HCT116 (cell line): Measurements from ENCODE around the gene TXNL1. TPM values are rescaled to one million over a fixed set of nuclear protein-coding genes. Genes with fewer than 3 reads are reported as not detected.

Experiments
- ATAC-seq: fragments of 200-7000 bp; cut with Tn5 transposase; 2 replicates; pipeline ENCODE4 v1.9.1; 2020; ENCODE audit warnings: mild to moderate bottlenecking, moderate library complexity
- BruUV-seq: library from RNA; stranded (reverse); fragments of 400-500 nt; replicated peaks from 2 replicates; lab custom pipeline; 2021; lab: Mats Ljungman, UMichigan
- CTCF ChIA-PET: fragments of 300-600 bp; sonication (Branson Sonifier 250); formaldehyde crosslinking; loops from one replicate; lab custom pipeline; 2021; ENCODE audit warnings: antibody characterized with exemption; lab: Charles Lee
- POLR2A ChIA-PET: fragments of 300-600, 350-600 bp; sonication (Branson Sonifier 250); formaldehyde crosslinking; loops from one replicate; lab custom pipeline; 2021; ENCODE audit warnings: antibody characterized with exemption; lab: Charles Lee
- RAD21 ChIA-PET, 2 experiments: fragments of 300-600 bp; sonication (Branson Sonifier 250); formaldehyde crosslinking; loops; one replicate each; lab custom pipeline; 2023; ENCODE audit warnings: low total read pairs in 2 of 2; ENCODE audit not compliant: uncharacterized antibody in 2 of 2, unreplicated experiment in 2 of 2, low non-redundant PET in 1 of 2; lab: Charles Lee
- DNase-seq: peaks from one replicate; pipeline ENCODE4 v3.0.0-alpha.2; 2010; ENCODE audit warnings: low read depth, low spot score
- H2AFZ ChIP-seq: fragments of 200-600 bp; shearing (Covaris generic), sonication (generic); 2 replicates; pipeline ENCODE4 v1.6.1; 2017; ENCODE audit warnings: low read depth, mixed run types, mixed read lengths, antibody characterized with exemption, low read length; ENCODE audit not compliant: poor library complexity, severe bottlenecking
- H3K27ac ChIP-seq: 2 replicates; pipeline ENCODE4 v1.5.1; 2012; ENCODE audit warnings: low read depth, low read length
- H3K27me3 ChIP-seq: fragments of 200-600 bp; sonication (generic); 2 replicates; pipeline ENCODE4 v1.6.1; 2016; ENCODE audit warnings: mixed run types, low read length, mixed read lengths; ENCODE audit not compliant: insufficient read depth
- H3K36me3 ChIP-seq, 2 experiments: fragments of 200-500 bp in 1 of 2; fragments of 200-600 bp in 1 of 2; sonication (Bioruptor generic) in 1 of 2; sonication (generic) in 1 of 2; 2 replicates each; pipeline versions ENCODE4 v1.5.1 to v1.6.1; 2014 to 2016; ENCODE audit warnings: low read length in 2 of 2, inconsistent platforms in 1 of 2, mixed read lengths in 1 of 2, mixed run types in 1 of 2; ENCODE audit not compliant: insufficient read depth in 2 of 2, control insufficient read depth in 1 of 2
- H3K4me1 ChIP-seq, 2 experiments: fragments of 200-600 bp in 1 of 2; sonication (generic) in 1 of 2; 2 replicates each; pipeline versions ENCODE4 v1.5.1 to v1.6.1; 2012 to 2017; ENCODE audit warnings: low read length in 2 of 2, inconsistent platforms in 1 of 2, mild to moderate bottlenecking in 1 of 2, mixed read lengths in 1 of 2, mixed run types in 1 of 2, moderate library complexity in 1 of 2; ENCODE audit not compliant: insufficient read depth in 2 of 2, control insufficient read depth in 1 of 2
- H3K4me2 ChIP-seq: fragments of 200-600 bp; sonication (generic); 2 replicates; pipeline ENCODE4 v1.6.1; 2017; ENCODE audit warnings: mixed run types, low read length, mixed read lengths
- H3K4me3 ChIP-seq, 2 experiments: fragments of 200-600 bp in 1 of 2; sonication (generic) in 1 of 2; replicated peaks in 1 of 2; 2 replicates each; pipeline ENCODE4 v1.5.1; 2011 to 2016; ENCODE audit warnings: low read length in 2 of 2, control low read depth in 1 of 2, low read depth in 1 of 2, mild to moderate bottlenecking in 1 of 2, mixed read lengths in 1 of 2, mixed run types in 1 of 2
- H3K79me2 ChIP-seq: fragments of 200-600 bp; sonication (generic); 2 replicates; pipeline ENCODE4 v1.6.1; 2017; ENCODE audit warnings: mild to moderate bottlenecking, mixed run types, low read length, moderate library complexity, mixed read lengths; ENCODE audit not compliant: insufficient read depth
- H3K9ac ChIP-seq: fragments of 200-600 bp; sonication (generic); 2 replicates; pipeline ENCODE4 v1.6.1; 2016; ENCODE audit warnings: low read length, mixed read lengths
- H3K9me2 ChIP-seq: fragments of 200-600 bp; sonication (generic), shearing (Covaris generic); 2 replicates; pipeline ENCODE4 v1.6.1; 2017; ENCODE audit warnings: mixed run types, mild to moderate bottlenecking, moderate library complexity; ENCODE audit not compliant: insufficient read depth
- H3K9me3 ChIP-seq, 2 experiments: fragments of 200-500 bp in 1 of 2; fragments of 200-600 bp in 1 of 2; sonication (Bioruptor generic) in 1 of 2; sonication (generic) in 1 of 2; 2 replicates each; pipeline ENCODE4 v1.6.1; 2014 to 2017; ENCODE audit warnings: low read length in 2 of 2, mixed read lengths in 2 of 2, inconsistent platforms in 1 of 2, low read depth in 1 of 2, mild to moderate bottlenecking in 1 of 2, mixed run types in 1 of 2, moderate library complexity in 1 of 2; ENCODE audit not compliant: control insufficient read depth in 1 of 2, insufficient read depth in 1 of 2
- H4K20me1 ChIP-seq: fragments of 200-600 bp; sonication (generic), shearing (Covaris generic); 2 replicates; pipeline ENCODE4 v1.6.1; 2017; ENCODE audit warnings: mixed run types, mild to moderate bottlenecking, moderate library complexity; ENCODE audit not compliant: insufficient read depth
- CBX3 ChIP-seq: IDR thresholded peaks from 2 replicates; pipeline ENCODE4 v1.6.1; 2012; ENCODE audit warnings: low read depth
- CTCF ChIP-seq, 3 experiments: fragments of 200-600 bp in 1 of 3; sonication (generic) in 1 of 3; IDR thresholded peaks in 2 of 3; conservative IDR thresholded peaks in 1 of 3; 2 replicates each; pipeline ENCODE4 v1.5.1; 2012 to 2017; ENCODE audit warnings: low read depth in 2 of 3, low read length in 2 of 3, antibody characterized with exemption in 1 of 3, borderline replicate concordance in 1 of 3, control low read depth in 1 of 3, mild to moderate bottlenecking in 1 of 3, mixed read lengths in 1 of 3, mixed run types in 1 of 3, moderate library complexity in 1 of 3; ENCODE audit not compliant: insufficient read depth in 1 of 3
- EZH2 ChIP-seq: fragments of 200-600 bp; sonication (generic); IDR thresholded peaks from 2 replicates; pipeline ENCODE4 v1.6.1; 2017; ENCODE audit warnings: antibody characterized with exemption, mixed run types
- EZH2phosphoT487 ChIP-seq: fragments of 200-600 bp; IDR thresholded peaks from 2 replicates; pipeline ENCODE4 v1.6.1; 2018; ENCODE audit warnings: antibody characterized with exemption, borderline replicate concordance
- FOSL1 ChIP-seq: IDR thresholded peaks from 2 replicates; pipeline ENCODE4 v1.6.1; 2012; ENCODE audit warnings: low read depth
- JUND ChIP-seq: IDR thresholded peaks from 2 replicates; pipeline ENCODE4 v1.6.1; 2012
- POLR2A ChIP-seq: IDR thresholded peaks from 2 replicates; pipeline ENCODE4 v1.7.0; 2011; ENCODE audit warnings: borderline replicate concordance; ENCODE audit not compliant: insufficient read depth, insufficient read length; ENCODE audit errors: extremely low read depth
- RAD21 ChIP-seq: IDR thresholded peaks from 2 replicates; pipeline ENCODE4 v1.6.1; 2012; ENCODE audit warnings: low read depth, mild to moderate bottlenecking
- SIN3A ChIP-seq: IDR thresholded peaks from 2 replicates; pipeline ENCODE4 v1.6.1; 2012; ENCODE audit warnings: low read depth
- SP1 ChIP-seq: IDR thresholded peaks from 2 replicates; pipeline ENCODE4 v1.6.1; 2012; ENCODE audit warnings: low read depth
- SRF ChIP-seq: IDR thresholded peaks from 2 replicates; pipeline ENCODE4 v1.6.1; 2012; ENCODE audit warnings: low read depth
- TCF7L2 ChIP-seq: IDR thresholded peaks from 2 replicates; pipeline ENCODE4 v1.7.0; 2011; ENCODE audit warnings: borderline replicate concordance, inconsistent platforms; ENCODE audit not compliant: insufficient read depth, insufficient read length; ENCODE audit errors: extremely low read depth
- YY1 ChIP-seq: IDR thresholded peaks from 2 replicates; pipeline ENCODE4 v1.6.1; 2011; ENCODE audit warnings: low read length, low read depth, moderate library complexity, mild to moderate bottlenecking; ENCODE audit not compliant: insufficient replicate concordance; ENCODE audit errors: extremely low read depth
- ZNF274 ChIP-seq: fragments of 200-500 bp; sonication (Bioruptor generic); IDR thresholded peaks from 2 replicates; pipeline ENCODE4 v1.6.1; 2014; ENCODE audit warnings: mild to moderate bottlenecking, low read depth, low read length, inconsistent platforms
- intact Hi-C: fragments of 100-400 bp; cut with micrococcal nuclease; formaldehyde crosslinking; loops from 2 replicates; pipeline ENCODE4 v1.10.0; 2022
- total RNA-seq: library from RNA; stranded (reverse); gene quantifications from one replicate; pipeline ENCODE4 v1.2.1, GENCODE V29; 2021; ENCODE audit not compliant: unreplicated experiment
- TF ChIP-seq, protein P1 (sequence below): IDR thresholded peaks from 2 replicates; pipeline ENCODE4 v1.6.1; 2011; ENCODE audit warnings: mild to moderate bottlenecking, low read length, moderate library complexity; ENCODE audit not compliant: insufficient replicate concordance; ENCODE audit errors: extremely low read depth
- TF ChIP-seq, protein P2 (sequence below): IDR thresholded peaks from 2 replicates; pipeline ENCODE4 v1.6.1; 2012

TXNL1 gene
- total RNA-seq, 1 experiment from 2014 or later = 86.5 TPM

GRCh38 chr18:56580026-56580425 is 58.4 kb downstream of the TXNL1 start:
- ChIA-PET CTCF (no interaction called here), RAD21 (no interaction called here), POLR2A (no interaction called here)
- Histone ChIP-seq H4K20me1 (no peaks in the 10 kb centered on the region), H3K4me1 (no peaks in the 10 kb centered on the region), H3K27ac (no peak overlapping the region), H3K79me2 (no peaks in the 10 kb centered on the region), H3K4me2 (no peak overlapping the region), H3K4me3 (no peak overlapping the region), H3K27me3 (no peaks in the 10 kb centered on the region), H3K9me2 (no peaks in the 10 kb centered on the region), H3K9ac (no peak overlapping the region), H3K9me3 (no peaks in the 10 kb centered on the region), H3K36me3 (no peaks in the 10 kb centered on the region), H2AFZ (no peak overlapping the region)
- intact Hi-C loops = no loop called here
- ATAC-seq (no peak), DNase-seq (no peak)
- no TSS peak for BruUV-seq
- no peak for TF ChIP-seq SP1
- TF ChIP-seq YY1 = no peak
- no peak for TF ChIP-seq ZNF274
- no peak for TF ChIP-seq SRF

- Histone ChIP-seq H3K27ac (no peak overlapping the region), H3K9ac (no peak overlapping the region), H3K4me1 (no peaks in the 10 kb centered on the region), H3K27me3 (no peaks in the 10 kb centered on the region), H2AFZ (no peak overlapping the region), H3K79me2 (no peaks in the 10 kb centered on the region), H3K36me3 (no peaks in the 10 kb centered on the region), H3K9me2 (no peaks in the 10 kb centered on the region), H4K20me1 (no peaks in the 10 kb centered on the region), H3K4me2 (no peak overlapping the region), H3K4me3 (no peak overlapping the region), H3K9me3 (no peaks in the 10 kb centered on the region)
- intact Hi-C loops = loop anchor here (5.0 kb wide), 2 partner anchors 1482 to 1897 kb away; no protein-coding TSS in a partner anchor
- POLR2A ChIA-PET = no interaction called here
- CTCF ChIA-PET = no interaction called here
- BruUV-seq = no TSS peak
- RAD21 ChIA-PET = no interaction called here
- DNase-seq (no peak), ATAC-seq (no peak)
- no peak for TF ChIP-seq POLR2A
- no peak for TF ChIP-seq RAD21
- TF ChIP-seq SP1 = no peak
- TF ChIP-seq CTCF (IDR thresholded peaks at IDR 0.05 in 2 of 3, conservative IDR thresholded peaks at IDR 0.05 in 1 of 3; ENCODE audit: borderline replicate concordance in 1 of 3, insufficient read depth in 1 of 3, low read depth in 2 of 3, low read length in 2 of 3) = no peak
- no peak for TF ChIP-seq JUND
- TF ChIP-seq EZH2phosphoT487 = no peak
- no peak for TF ChIP-seq FOSL1
- TF ChIP-seq CBX3 = no peak
- TF ChIP-seq EZH2 = no peak
- TF ChIP-seq, protein P1, sequence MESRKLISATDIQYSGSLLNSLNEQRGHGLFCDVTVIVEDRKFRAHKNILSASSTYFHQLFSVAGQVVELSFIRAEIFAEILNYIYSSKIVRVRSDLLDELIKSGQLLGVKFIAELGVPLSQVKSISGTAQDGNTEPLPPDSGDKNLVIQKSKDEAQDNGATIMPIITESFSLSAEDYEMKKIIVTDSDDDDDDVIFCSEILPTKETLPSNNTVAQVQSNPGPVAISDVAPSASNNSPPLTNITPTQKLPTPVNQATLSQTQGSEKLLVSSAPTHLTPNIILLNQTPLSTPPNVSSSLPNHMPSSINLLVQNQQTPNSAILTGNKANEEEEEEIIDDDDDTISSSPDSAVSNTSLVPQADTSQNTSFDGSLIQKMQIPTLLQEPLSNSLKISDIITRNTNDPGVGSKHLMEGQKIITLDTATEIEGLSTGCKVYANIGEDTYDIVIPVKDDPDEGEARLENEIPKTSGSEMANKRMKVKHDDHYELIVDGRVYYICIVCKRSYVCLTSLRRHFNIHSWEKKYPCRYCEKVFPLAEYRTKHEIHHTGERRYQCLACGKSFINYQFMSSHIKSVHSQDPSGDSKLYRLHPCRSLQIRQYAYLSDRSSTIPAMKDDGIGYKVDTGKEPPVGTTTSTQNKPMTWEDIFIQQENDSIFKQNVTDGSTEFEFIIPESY = no peak
- no peak for TF ChIP-seq SRF
- TF ChIP-seq, protein P2, sequence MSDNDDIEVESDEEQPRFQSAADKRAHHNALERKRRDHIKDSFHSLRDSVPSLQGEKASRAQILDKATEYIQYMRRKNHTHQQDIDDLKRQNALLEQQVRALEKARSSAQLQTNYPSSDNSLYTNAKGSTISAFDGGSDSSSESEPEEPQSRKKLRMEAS = no peak
- no peak for TF ChIP-seq SIN3A
- no peak for TF ChIP-seq TCF7L2
Observed at GRCh38 chr18:56579451-56579850, 58.9 kb downstream of the TXNL1 start.
